A549 (cell line): ENCODE measurements around the gene DSP. TPM values are rescaled to one million over a fixed set of nuclear protein-coding genes. Genes with fewer than 3 reads are reported as not detected.

Experiments used
- ATAC-seq, 2 experiments: fragments of 200-7000 bp in 1 of 2; fragments of >200 bp in 1 of 2; cut with Nextera tagmentation in 1 of 2; cut with Tn5 transposase in 1 of 2; 3 replicates each; pipeline versions ENCODE4 v1.8.0 to v1.9.1; 2018 to 2020; ENCODE audit warnings: mild to moderate bottlenecking in 1 of 2, moderate library complexity in 1 of 2
- CTCF ChIA-PET: fragments of 300-600 bp; sonication (Branson Sonifier 250); formaldehyde crosslinking; extraction: SDS; loops from one replicate; lab custom pipeline; 2021; ENCODE audit warnings: antibody characterized with exemption, inconsistent platforms; lab: Yijun Ruan, JAX
- POLR2A ChIA-PET: fragments of 350-600 bp; formaldehyde crosslinking; extraction: SDS; loops from one replicate; lab custom pipeline; 2021; ENCODE audit warnings: antibody characterized with exemption, inconsistent platforms; lab: Yijun Ruan, JAX
- DNase-seq, 2 experiments: peaks; one replicate each; pipeline versions ENCODE4 v3.0.0 to v3.0.0-alpha.2; 2011 to 2016; ENCODE audit warnings: low read depth in 1 of 2, low spot score in 1 of 2
- FAIRE-seq: peaks from 2 replicates; lab custom pipeline; 2011; peaks lifted over from hg19 to GRCh38; lab: Jason Lieb, UNC
- H3K27ac ChIP-seq, 2 experiments: fragments of >200 bp; sonication (Bioruptor Twin); formaldehyde crosslinking; 3 replicates each; pipeline ENCODE4 v1.5.1; 2016 to 2017
- H3K4me1 ChIP-seq: fragments of >200 bp; sonication (Bioruptor Twin); formaldehyde crosslinking; 3 replicates; pipeline ENCODE4 v1.6.1; 2016
- H3K4me2 ChIP-seq: fragments of >200 bp; sonication (Bioruptor Twin); formaldehyde crosslinking; 3 replicates; pipeline ENCODE4 v1.6.1; 2016
- H3K4me3 ChIP-seq: fragments of >200 bp; sonication (Bioruptor Twin); formaldehyde crosslinking; 3 replicates; pipeline ENCODE4 v1.5.1; 2016
- H3K9me3 ChIP-seq: fragments of >200 bp; sonication (Bioruptor Twin); formaldehyde crosslinking; 3 replicates; pipeline ENCODE4 v1.6.1; 2016
- CBX2 ChIP-seq: fragments of 200-600 bp; sonication (generic); IDR thresholded peaks from 2 replicates; pipeline ENCODE4 v1.6.1; 2016; ENCODE audit warnings: low read depth, mild to moderate bottlenecking, borderline replicate concordance
- CEBPB ChIP-seq, 2 experiments: fragments of >200 bp in 1 of 2; sonication (Bioruptor Twin) in 1 of 2; formaldehyde crosslinking in 1 of 2; IDR thresholded peaks; 2 replicates each; pipeline ENCODE4 v1.6.1; 2012 to 2016
- CHD4 ChIP-seq: fragments of 200-600 bp; sonication (generic); IDR thresholded peaks from 2 replicates; pipeline ENCODE4 v1.6.1; 2016; ENCODE audit warnings: antibody characterized with exemption, mild to moderate bottlenecking, borderline replicate concordance
- EHF ChIP-seq: fragments of 250-450 bp; sonication (Bioruptor Pico); IDR thresholded peaks from 2 replicates; pipeline ENCODE4 v1.5.0; 2020; ENCODE audit warnings: mild to moderate bottlenecking
- ESRRA ChIP-seq: fragments of 150-350 bp; IDR thresholded peaks from 2 replicates; pipeline ENCODE4 v1.6.1; 2014; ENCODE audit warnings: mild to moderate bottlenecking, low read length, borderline replicate concordance
- GATA3 ChIP-seq: IDR thresholded peaks from 2 replicates; pipeline ENCODE4 v1.6.1; 2012; ENCODE audit warnings: borderline replicate concordance
- HOXA7 ChIP-seq: fragments of 250-450 bp; sonication (Bioruptor Pico); IDR thresholded peaks from 2 replicates; pipeline ENCODE4 v1.5.0; 2020; ENCODE audit warnings: mild to moderate bottlenecking, moderate library complexity
- HOXB13 ChIP-seq: fragments of 250-450 bp; sonication (Bioruptor Pico); IDR thresholded peaks from 2 replicates; pipeline ENCODE4 v1.5.0; 2020; ENCODE audit warnings: low read depth, mild to moderate bottlenecking, moderate library complexity
- JUN ChIP-seq, 2 experiments: fragments of >200 bp; sonication (Bioruptor Twin); formaldehyde crosslinking; IDR thresholded peaks; 2 replicates in 1 of 2; 3 replicates in 1 of 2; pipeline ENCODE4 v1.6.1; 2016 to 2017
- JUNB ChIP-seq: fragments of >200 bp; sonication (Bioruptor Twin); formaldehyde crosslinking; IDR thresholded peaks from 2 replicates; pipeline ENCODE4 v1.6.1; 2016
- MAFK ChIP-seq: fragments of 450-650 bp; IDR thresholded peaks from 2 replicates; pipeline ENCODE4 v1.6.1; 2014; ENCODE audit not compliant: partially characterized antibody
- MYC ChIP-seq: IDR thresholded peaks from 2 replicates; pipeline ENCODE4 v1.6.1; 2012; ENCODE audit warnings: mild to moderate bottlenecking, inconsistent platforms, low read length, improper control_type of control experiment, borderline replicate concordance
- NR3C1 ChIP-seq: fragments of >200 bp; sonication (Bioruptor Twin); formaldehyde crosslinking; IDR thresholded peaks from 3 replicates; pipeline ENCODE4 v1.6.1; 2017
- POLR2A ChIP-seq: IDR thresholded peaks from 2 replicates; pipeline ENCODE4 v1.6.1; 2012; ENCODE audit warnings: mild to moderate bottlenecking, low read length
- POLR2AphosphoS2 ChIP-seq: conservative IDR thresholded peaks from 2 replicates; pipeline ENCODE4 v1.6.1; 2012; ENCODE audit warnings: low read length, improper control_type of control experiment, inconsistent platforms
- RAD21 ChIP-seq, 2 experiments: fragments of >200 bp in 1 of 2; sonication (Bioruptor Twin) in 1 of 2; formaldehyde crosslinking in 1 of 2; IDR thresholded peaks in 1 of 2; conservative IDR thresholded peaks in 1 of 2; 2 replicates in 1 of 2; 3 replicates in 1 of 2; pipeline ENCODE4 v1.6.1; 2012 to 2018; ENCODE audit warnings: inconsistent platforms in 1 of 2
- SMC3 ChIP-seq: fragments of >200 bp; sonication (Bioruptor Twin); formaldehyde crosslinking; IDR thresholded peaks from 3 replicates; pipeline ENCODE4 v1.6.1; 2018; ENCODE audit warnings: inconsistent platforms
- SREBF2 ChIP-seq: fragments of 450-650 bp; IDR thresholded peaks from 2 replicates; pipeline ENCODE4 v1.6.1; 2014; ENCODE audit warnings: mild to moderate bottlenecking, moderate library complexity
- ZFP36 ChIP-seq: fragments of 450-650 bp; IDR thresholded peaks from 2 replicates; pipeline ENCODE4 v1.6.1; 2014; ENCODE audit warnings: borderline replicate concordance; ENCODE audit not compliant: partially characterized antibody
- WGBS: methylation state at CpG from one replicate; pipeline ENCODE4 v1.1.6; 2017; ENCODE audit errors: missing lambda C conversion rate; 5-methylcytosine and 5-hydroxymethylcytosine counted together
- polyA plus RNA-seq, 4 experiments: library from polyadenylated mRNA; depleted of rRNA in 3 of 4; stranded (reverse); fragments of >200 nt; fragmentation: RNase III in 1 of 4; extraction: RNeasy Plus Mini Kit Qiagen cat#74134 plus additional on column Dnase treatment in 1 of 4; gene quantifications; 2 replicates in 3 of 4; 3 replicates in 1 of 4; pipeline ENCODE4 v1.2.3, GENCODE V29; 2011 to 2017
- TF ChIP-seq, protein P1 (sequence below): fragments of >200 bp; sonication (Bioruptor Twin); formaldehyde crosslinking; IDR thresholded peaks from 3 replicates; pipeline ENCODE4 v1.6.1; 2016
- TF ChIP-seq, protein P2 (sequence below): fragments of 150-350 bp; IDR thresholded peaks from 2 replicates; pipeline ENCODE4 v1.6.1; 2014; ENCODE audit warnings: low read depth, mild to moderate bottlenecking, low read length
- TF ChIP-seq, protein P3 (sequence below): IDR thresholded peaks from 2 replicates; pipeline ENCODE4 v1.6.1; 2012
- TF ChIP-seq, protein P4 (sequence below): fragments of >200 bp; sonication (Bioruptor Twin); formaldehyde crosslinking; IDR thresholded peaks from 3 replicates; pipeline ENCODE4 v1.5.1; 2016

The DSP gene
- polyA plus RNA-seq, 2 of the 4 experiments (the other 2 are of a cell fraction) = 15.2 to 34.1 TPM

DNA sequence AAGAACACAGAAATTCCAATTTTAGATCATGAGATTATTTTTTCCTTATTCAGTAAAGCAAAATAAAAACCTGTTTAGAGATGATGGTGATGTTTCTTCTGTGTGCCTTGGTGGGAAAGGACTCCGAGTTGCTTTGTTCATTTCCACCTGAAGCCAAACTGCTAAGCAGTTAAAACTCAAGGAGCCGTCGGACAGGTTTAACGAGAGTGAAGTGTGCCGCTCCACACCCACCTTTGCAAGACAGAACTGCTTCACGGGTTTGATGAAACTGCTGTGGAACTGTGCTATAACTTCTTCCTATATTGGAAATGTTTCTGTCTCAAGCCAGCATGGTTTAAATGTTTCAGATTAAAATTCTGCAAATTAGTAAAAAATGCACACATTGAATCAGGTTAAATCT is 9.2 kb upstream of the DSP start (continued):
- no peak for TF ChIP-seq CEBPB (IDR thresholded peaks at IDR 0.05)
- no peak for TF ChIP-seq POLR2AphosphoS2
- no peak for TF ChIP-seq HOXB13 (CRISPR knock-in tag)
- TF ChIP-seq MAFK = no peak

DNA sequence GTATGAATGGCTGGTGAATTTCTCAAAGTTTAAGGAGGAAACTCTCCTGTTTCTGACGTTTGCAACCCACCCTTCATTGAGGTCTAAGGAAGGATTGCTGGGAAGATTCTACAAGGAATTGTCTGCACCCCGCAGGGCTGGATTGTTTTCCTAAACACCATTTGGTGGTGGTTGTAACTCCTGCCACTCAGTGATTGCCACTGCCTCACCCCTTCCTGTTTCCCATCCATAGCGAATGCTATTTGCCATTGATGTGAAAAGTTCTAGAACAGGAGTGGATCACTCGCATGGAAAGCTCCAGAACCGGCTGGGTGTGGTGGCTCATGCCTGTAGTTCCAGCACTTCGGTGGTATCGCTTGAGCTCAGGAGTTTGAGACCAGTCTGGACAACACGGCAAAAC is 8.7 kb upstream of the DSP start:
- no peak overlapping the region for H3K4me3 ChIP-seq
- no peaks in the 10 kb centered on the region for H3K4me1 ChIP-seq
- H3K27ac ChIP-seq = no peak overlapping the region
- WGBS = 62% methylated on average over 6 of the region's 8 CpGs
- H3K9me3 ChIP-seq = no peaks in the 10 kb centered on the region
- ATAC-seq (no peak), FAIRE-seq (no peak), DNase-seq (no peak)
- TF ChIP-seq ZFP36 (no peak), ESRRA (no peak), JUNB (no peak)
- ChIA-PET CTCF (interaction anchor here (0.8 kb wide), 1 partner anchor 11 kb away, joined by 3 read pairs; no protein-coding TSS in a partner anchor), POLR2A (no interaction called here)
- H3K4me2 ChIP-seq = no peak overlapping the region

DNA sequence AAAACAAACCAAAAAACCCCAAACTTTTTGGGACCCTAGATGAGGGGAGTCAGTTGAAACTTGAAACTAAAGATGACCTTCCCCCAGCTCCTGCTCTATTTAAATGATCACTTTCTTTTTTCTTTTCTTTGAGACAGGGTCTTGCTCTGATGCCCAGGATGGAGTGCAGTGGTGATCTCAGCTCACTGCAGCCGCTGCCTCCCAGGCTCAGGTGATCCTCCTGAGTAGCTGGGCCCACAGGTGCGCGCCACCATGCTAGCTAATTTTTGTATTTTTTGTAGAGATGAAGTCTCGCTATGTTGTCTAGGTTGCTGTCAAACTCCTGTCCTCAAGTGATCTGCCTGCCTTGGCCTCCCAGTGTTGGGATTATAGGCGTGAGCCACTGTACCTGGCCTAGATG is 7.3 kb upstream of the DSP start:
- Histone ChIP-seq H3K4me1 (no peaks in the 10 kb centered on the region), H3K4me3 (no peak overlapping the region), H3K4me2 (no peak overlapping the region), H3K9me3 (no peaks in the 10 kb centered on the region), H3K27ac (no peak overlapping the region)
- no peak for DNase-seq
- WGBS = 96% methylated on average over 5 of the region's 5 CpGs
- POLR2A ChIA-PET = no interaction called here
- CTCF ChIA-PET = no interaction called here
- FAIRE-seq = no peak
- no peak for ATAC-seq
- TF ChIP-seq NR3C1 (no peak), MYC (no peak), CHD4 (no peak), HOXA7 (CRISPR knock-in tag) (no peak), GATA3 (no peak), JUN (IDR thresholded peaks at IDR 0.05) (no peak), POLR2A (no peak)
- TF ChIP-seq, protein P1, sequence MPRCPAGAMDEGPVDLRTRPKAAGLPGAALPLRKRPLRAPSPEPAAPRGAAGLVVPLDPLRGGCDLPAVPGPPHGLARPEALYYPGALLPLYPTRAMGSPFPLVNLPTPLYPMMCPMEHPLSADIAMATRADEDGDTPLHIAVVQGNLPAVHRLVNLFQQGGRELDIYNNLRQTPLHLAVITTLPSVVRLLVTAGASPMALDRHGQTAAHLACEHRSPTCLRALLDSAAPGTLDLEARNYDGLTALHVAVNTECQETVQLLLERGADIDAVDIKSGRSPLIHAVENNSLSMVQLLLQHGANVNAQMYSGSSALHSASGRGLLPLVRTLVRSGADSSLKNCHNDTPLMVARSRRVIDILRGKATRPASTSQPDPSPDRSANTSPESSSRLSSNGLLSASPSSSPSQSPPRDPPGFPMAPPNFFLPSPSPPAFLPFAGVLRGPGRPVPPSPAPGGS = no peak
- TF ChIP-seq, protein P2, sequence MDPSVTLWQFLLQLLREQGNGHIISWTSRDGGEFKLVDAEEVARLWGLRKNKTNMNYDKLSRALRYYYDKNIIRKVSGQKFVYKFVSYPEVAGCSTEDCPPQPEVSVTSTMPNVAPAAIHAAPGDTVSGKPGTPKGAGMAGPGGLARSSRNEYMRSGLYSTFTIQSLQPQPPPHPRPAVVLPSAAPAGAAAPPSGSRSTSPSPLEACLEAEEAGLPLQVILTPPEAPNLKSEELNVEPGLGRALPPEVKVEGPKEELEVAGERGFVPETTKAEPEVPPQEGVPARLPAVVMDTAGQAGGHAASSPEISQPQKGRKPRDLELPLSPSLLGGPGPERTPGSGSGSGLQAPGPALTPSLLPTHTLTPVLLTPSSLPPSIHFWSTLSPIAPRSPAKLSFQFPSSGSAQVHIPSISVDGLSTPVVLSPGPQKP = no peak

DNA sequence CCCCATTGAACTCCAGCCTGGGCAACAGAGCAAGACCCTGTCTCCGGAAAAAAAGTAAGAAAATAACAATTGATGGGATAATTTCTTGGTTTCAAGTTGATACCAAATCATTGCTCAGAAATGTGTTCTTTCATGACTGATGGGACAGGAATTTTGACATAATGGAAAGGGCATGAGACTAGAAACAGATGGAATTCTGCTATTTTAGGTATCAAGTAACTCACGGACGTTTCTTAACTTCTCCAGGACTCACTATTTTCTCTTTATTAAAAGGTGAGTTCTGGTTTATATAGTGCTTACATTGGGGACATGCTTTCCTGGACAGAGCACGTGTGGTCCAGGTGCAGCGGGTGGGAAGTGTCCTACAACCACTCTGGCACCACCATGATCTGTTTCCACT is 6.0 kb upstream of the DSP start:
- Histone ChIP-seq H3K27ac (no peak overlapping the region), H3K4me1 (no peaks in the 10 kb centered on the region), H3K4me2 (no peak overlapping the region), H3K9me3 (no peaks in the 10 kb centered on the region), H3K4me3 (no peak overlapping the region)
- TF ChIP-seq RAD21 (conservative IDR thresholded peaks at IDR 0.05 in 1 of 2, IDR thresholded peaks at IDR 0.05 in 1 of 2) (no peak), MAFK (no peak), SREBF2 (no peak), CBX2 (no peak), EHF (CRISPR knock-in tag) (no peak), NR3C1 (no peak), SMC3 (no peak)
- TF ChIP-seq, protein P3, sequence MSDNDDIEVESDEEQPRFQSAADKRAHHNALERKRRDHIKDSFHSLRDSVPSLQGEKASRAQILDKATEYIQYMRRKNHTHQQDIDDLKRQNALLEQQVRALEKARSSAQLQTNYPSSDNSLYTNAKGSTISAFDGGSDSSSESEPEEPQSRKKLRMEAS = no peak
- TF ChIP-seq, protein P4, sequence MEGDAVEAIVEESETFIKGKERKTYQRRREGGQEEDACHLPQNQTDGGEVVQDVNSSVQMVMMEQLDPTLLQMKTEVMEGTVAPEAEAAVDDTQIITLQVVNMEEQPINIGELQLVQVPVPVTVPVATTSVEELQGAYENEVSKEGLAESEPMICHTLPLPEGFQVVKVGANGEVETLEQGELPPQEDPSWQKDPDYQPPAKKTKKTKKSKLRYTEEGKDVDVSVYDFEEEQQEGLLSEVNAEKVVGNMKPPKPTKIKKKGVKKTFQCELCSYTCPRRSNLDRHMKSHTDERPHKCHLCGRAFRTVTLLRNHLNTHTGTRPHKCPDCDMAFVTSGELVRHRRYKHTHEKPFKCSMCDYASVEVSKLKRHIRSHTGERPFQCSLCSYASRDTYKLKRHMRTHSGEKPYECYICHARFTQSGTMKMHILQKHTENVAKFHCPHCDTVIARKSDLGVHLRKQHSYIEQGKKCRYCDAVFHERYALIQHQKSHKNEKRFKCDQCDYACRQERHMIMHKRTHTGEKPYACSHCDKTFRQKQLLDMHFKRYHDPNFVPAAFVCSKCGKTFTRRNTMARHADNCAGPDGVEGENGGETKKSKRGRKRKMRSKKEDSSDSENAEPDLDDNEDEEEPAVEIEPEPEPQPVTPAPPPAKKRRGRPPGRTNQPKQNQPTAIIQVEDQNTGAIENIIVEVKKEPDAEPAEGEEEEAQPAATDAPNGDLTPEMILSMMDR = no peak
- FAIRE-seq (no peak), DNase-seq (no peak), ATAC-seq (no peak)
- ChIA-PET CTCF (no interaction called here), POLR2A (no interaction called here)
- WGBS = 72% methylated on average over 5 of the region's 5 CpGs
